ENCODE results near the gene A1CF.

A1CF gene

GRCh38 chr10:50850578-50851230, 34.7 kb downstream of the A1CF start:
- Mint-ChIP-seq H3K27ac (peak overlapping the region; percentile 25), H3K27me3 (peaks cover 3% of the 10 kb centered on the region), H3K4me1 (no peaks in the 10 kb centered on the region), H3K4me3 (no peak overlapping the region), H3K9me3 (no peaks in the 10 kb centered on the region), H3K36me3 (no peaks in the 10 kb centered on the region)
- DNase-seq, result no peak
- CTCF ChIA-PET, result no interaction called here

- DNase-seq, result no peak
- H3K27me3 Mint-ChIP-seq, result no peaks in the 10 kb centered on the region
- no peaks in the 10 kb centered on the region for H3K4me1 Mint-ChIP-seq
- H3K4me3 Mint-ChIP-seq, result no peak overlapping the region
- no peaks in the 10 kb centered on the region for H3K9me3 Mint-ChIP-seq
- no peak overlapping the region for H3K27ac Mint-ChIP-seq
- CTCF ChIA-PET, result no interaction called here
- no peaks in the 10 kb centered on the region for H3K36me3 Mint-ChIP-seq
Observed at GRCh38 chr10:50846753-50847152, 38.7 kb downstream of the A1CF start.

- no peak overlapping the region for H3K27ac Mint-ChIP-seq
Observed at GRCh38 chr10:50837095-50837494, 48.3 kb downstream of the A1CF start.

GRCh38 chr10:50832171-50832751, 53.2 kb downstream of the A1CF start:
- Mint-ChIP-seq H3K27me3 (no peaks in the 10 kb centered on the region), H3K4me1 (no peaks in the 10 kb centered on the region), H3K27ac (no peak overlapping the region), H3K9me3 (no peaks in the 10 kb centered on the region), H3K4me3 (no peak overlapping the region), H3K36me3 (no peaks in the 10 kb centered on the region)
- no peak for DNase-seq
- CTCF ChIA-PET, result no interaction called here

More at GRCh38 chr10:50837095-50837494, 48.3 kb downstream of the A1CF start:
- no peaks in the 10 kb centered on the region for H3K4me1 Mint-ChIP-seq
- H3K4me3 Mint-ChIP-seq, result no peak overlapping the region
- CTCF ChIA-PET, result no interaction called here
- no peaks in the 10 kb centered on the region for H3K9me3 Mint-ChIP-seq
- H3K27me3 Mint-ChIP-seq, result peaks cover 5% of the 10 kb centered on the region
- DNase-seq, result no peak
- H3K36me3 Mint-ChIP-seq, result no peaks in the 10 kb centered on the region

- Mint-ChIP-seq H3K4me1 (no peaks in the 10 kb centered on the region), H3K36me3 (no peaks in the 10 kb centered on the region), H3K27ac (no peak overlapping the region), H3K27me3 (no peaks in the 10 kb centered on the region), H3K4me3 (no peak overlapping the region), H3K9me3 (no peaks in the 10 kb centered on the region)
- no peak for DNase-seq
- CTCF ChIA-PET, result no interaction called here
Observed at GRCh38 chr10:50830066-50830465, 55.4 kb downstream of the A1CF start.

- Mint-ChIP-seq H3K4me3 (no peak overlapping the region), H3K27ac (no peak overlapping the region), H3K27me3 (no peaks in the 10 kb centered on the region), H3K4me1 (no peaks in the 10 kb centered on the region), H3K36me3 (no peaks in the 10 kb centered on the region), H3K9me3 (no peaks in the 10 kb centered on the region)
- CTCF ChIA-PET, result no interaction called here
- no peak for DNase-seq
Observed at GRCh38 chr10:50824782-50825181, 60.6 kb downstream of the A1CF start.

- H3K27me3 Mint-ChIP-seq, result peaks cover 6% of the 10 kb centered on the region
- H3K27ac Mint-ChIP-seq, result no peak overlapping the region
- H3K4me1 Mint-ChIP-seq, result no peaks in the 10 kb centered on the region
- no peaks in the 10 kb centered on the region for H3K9me3 Mint-ChIP-seq
- CTCF ChIA-PET, result no interaction called here
- no peak for DNase-seq
- H3K4me3 Mint-ChIP-seq, result no peak overlapping the region
- no peaks in the 10 kb centered on the region for H3K36me3 Mint-ChIP-seq
Observed at GRCh38 chr10:50823789-50824188, 61.6 kb downstream of the A1CF start.

GRCh38 chr10:50809596-50809995, 75.8 kb downstream of the A1CF start:
- H3K4me3 Mint-ChIP-seq, result no peak overlapping the region
- no peaks in the 10 kb centered on the region for H3K9me3 Mint-ChIP-seq
- no peaks in the 10 kb centered on the region for H3K36me3 Mint-ChIP-seq
- H3K27me3 Mint-ChIP-seq, result no peaks in the 10 kb centered on the region
- DNase-seq, result no peak
- no peak overlapping the region for H3K27ac Mint-ChIP-seq
- no peaks in the 10 kb centered on the region for H3K4me1 Mint-ChIP-seq
- CTCF ChIA-PET, result no interaction called here

- Mint-ChIP-seq H3K4me1 (no peaks in the 10 kb centered on the region), H3K9me3 (no peaks in the 10 kb centered on the region), H3K4me3 (no peak overlapping the region), H3K27me3 (no peaks in the 10 kb centered on the region), H3K36me3 (no peaks in the 10 kb centered on the region), H3K27ac (no peak overlapping the region)
- DNase-seq, result no peak
- CTCF ChIA-PET, result no interaction called here
Observed at GRCh38 chr10:50807851-50808776, 77.3 kb downstream of the A1CF start.

- Mint-ChIP-seq H3K9me3 (no peaks in the 10 kb centered on the region), H3K27me3 (no peaks in the 10 kb centered on the region), H3K27ac (no peak overlapping the region), H3K4me1 (no peaks in the 10 kb centered on the region), H3K36me3 (no peaks in the 10 kb centered on the region), H3K4me3 (no peak overlapping the region)
- CTCF ChIA-PET, result interaction anchor here (1.0 kb wide), 1 partner anchor 13 kb away, joined by 3 read pairs; no protein-coding TSS in a partner anchor
- no peak for DNase-seq
Observed at GRCh38 chr10:50805981-50806622, 79.3 kb downstream of the A1CF start.

- no peak overlapping the region for H3K27ac Mint-ChIP-seq
- H3K9me3 Mint-ChIP-seq, result no peaks in the 10 kb centered on the region
- H3K4me3 Mint-ChIP-seq, result no peak overlapping the region
- CTCF ChIA-PET, result no interaction called here
- DNase-seq, result no peak
- H3K27me3 Mint-ChIP-seq, result peaks cover 8% of the 10 kb centered on the region
- no peaks in the 10 kb centered on the region for H3K36me3 Mint-ChIP-seq
- H3K4me1 Mint-ChIP-seq, result no peaks in the 10 kb centered on the region
Observed at GRCh38 chr10:50799595-50799994, 85.8 kb downstream of the A1CF start.

GRCh38 chr10:50798297-50798696, 87.1 kb downstream of the A1CF start:
- Mint-ChIP-seq H3K27ac (no peak overlapping the region), H3K9me3 (no peaks in the 10 kb centered on the region), H3K4me1 (no peaks in the 10 kb centered on the region), H3K36me3 (no peaks in the 10 kb centered on the region), H3K27me3 (peaks cover 8% of the 10 kb centered on the region), H3K4me3 (no peak overlapping the region)
- CTCF ChIA-PET, result interaction anchor here (0.6 kb wide), 1 partner anchor 1458 kb away, joined by 3 read pairs; no protein-coding TSS in a partner anchor
- no peak for DNase-seq

GRCh38 chr10:50796693-50797092, 88.7 kb downstream of the A1CF start:
- DNase-seq, result no peak
- Mint-ChIP-seq H3K4me3 (no peak overlapping the region), H3K9me3 (no peaks in the 10 kb centered on the region), H3K4me1 (no peaks in the 10 kb centered on the region), H3K27ac (no peak overlapping the region), H3K27me3 (peaks cover 8% of the 10 kb centered on the region), H3K36me3 (no peaks in the 10 kb centered on the region)
- CTCF ChIA-PET, result interaction anchor here (0.6 kb wide), 1 partner anchor 202 kb away, joined by 5 read pairs; no protein-coding TSS in a partner anchor

GRCh38 chr10:50794490-50794889, 90.9 kb downstream of the A1CF start:
- CTCF ChIA-PET, result no interaction called here
- peaks cover 8% of the 10 kb centered on the region for H3K27me3 Mint-ChIP-seq

More at GRCh38 chr10:50794490-50794889, 90.9 kb downstream of the A1CF start:
- Mint-ChIP-seq H3K4me3 (no peak overlapping the region), H3K4me1 (no peaks in the 10 kb centered on the region), H3K9me3 (no peaks in the 10 kb centered on the region), H3K36me3 (no peaks in the 10 kb centered on the region), H3K27ac (no peak overlapping the region)
- no peak for DNase-seq

Data from activated naive CD4-positive, alpha-beta T cell treated with anti-CD3 and anti-CD28 coated beads, Interleukin-2, amount 10 ng/mL, durations not matched to agents 7 days and 5 days (primary cell).